GM10248 (cell line): ENCODE data around the gene TRERF1.
"Not testable (repeated sequence)": the region's sequence is repeated elsewhere in the genome, so short reads cannot be mapped to it uniquely, and the experiment has no call there.

ENCODE experiments used
- CTCF ChIA-PET: fragments of 300-600 bp; sonication (Branson Sonifier 250); formaldehyde crosslinking; extraction: SDS; loops from one replicate; lab custom pipeline; 2021; ENCODE audit warnings: antibody characterized with exemption; lab: Yijun Ruan, JAX
- POLR2A ChIA-PET: fragments of 350-650 bp; sonication (Branson Sonifier 250); formaldehyde crosslinking; extraction: SDS; loops from one replicate; lab custom pipeline; 2020; ENCODE audit warnings: antibody characterized with exemption; lab: Yijun Ruan, JAX
- DNase-seq: peaks from one replicate; pipeline ENCODE4 v3.0.0; 2012; ENCODE audit errors: extremely low spot score
- CTCF ChIP-seq: IDR thresholded peaks from 2 replicates; pipeline ENCODE4 v1.5.1; 2012; ENCODE audit warnings: mild to moderate bottlenecking, low read depth; ENCODE audit errors: extremely low read depth, missing control alignments, control extremely low read depth

The TRERF1 gene

GRCh38 chr6:42224222-42225028 is 227.3 kb downstream of the TRERF1 start:
- CTCF ChIA-PET = interaction anchor here (0.9 kb wide), 1 partner anchor 327 kb away, joined by 3 read pairs; no protein-coding TSS in a partner anchor
- TF ChIP-seq CTCF = no peak
- POLR2A ChIA-PET = interaction anchor here (0.5 to 0.7 kb wide), 3 partner anchors 91 to 656 kb away, joined by 3 read pairs; partner anchors contain the start of gene TAF8
- peak; percentile 71 for DNase-seq

GRCh38 chr6:42222448-42222847 is 229.3 kb downstream of the TRERF1 start:
- DNase-seq = no peak
- ChIA-PET POLR2A (no interaction called here), CTCF (interaction anchor here (1.6 kb wide), 1 partner anchor 325 kb away, joined by 3 read pairs; no protein-coding TSS in a partner anchor)
- no peak for TF ChIP-seq CTCF

GRCh38 chr6:42221546-42221945 is 230.2 kb downstream of the TRERF1 start:
- CTCF ChIA-PET = interaction anchor here (1.1 to 1.6 kb wide), 2 partner anchors 178 to 326 kb away, joined by 3 read pairs; no protein-coding TSS in a partner anchor
- POLR2A ChIA-PET = no interaction called here
- no peak for TF ChIP-seq CTCF
- no peak for DNase-seq

GRCh38 chr6:42220807-42221206 is 230.9 kb downstream of the TRERF1 start:
- TF ChIP-seq CTCF = no peak
- ChIA-PET CTCF (interaction anchor here (1.6 kb wide), 1 partner anchor 327 kb away, joined by 3 read pairs; no protein-coding TSS in a partner anchor), POLR2A (no interaction called here)
- DNase-seq = no peak

GRCh38 chr6:42217519-42218367 is 234.0 kb downstream of the TRERF1 start, which contains the start of gene MRPS10:
Gene MRPS10 (minus strand): TSS chr6:42217861. CDS start chr6:42217849, 12 bp downstream.
- TF ChIP-seq CTCF = no peak
- ChIA-PET POLR2A (no interaction called here), CTCF (interaction anchor here (1.0 to 1.4 kb wide), 4 partner anchors 12 to 330 kb away, joined by 3 to 13 read pairs (median 3); no protein-coding TSS in a partner anchor)
- DNase-seq = peak; percentile 92

GRCh38 chr6:42217157-42217518 is 234.6 kb downstream of the TRERF1 start:
- no peak for TF ChIP-seq CTCF
- ChIA-PET POLR2A (no interaction called here), CTCF (interaction anchor here (1.4 kb wide), 1 partner anchor 331 kb away, joined by 13 read pairs; no protein-coding TSS in a partner anchor)
- no peak for DNase-seq

GRCh38 chr6:42216495-42216894 is 235.2 kb downstream of the TRERF1 start:
- not testable (repeated sequence) for DNase-seq
- POLR2A ChIA-PET = interaction anchor here (0.7 kb wide), 1 partner anchor 372 kb away, joined by 4 read pairs; no protein-coding TSS in a partner anchor
- CTCF ChIA-PET = interaction anchor here (1.4 kb wide), 1 partner anchor 331 kb away, joined by 13 read pairs; no protein-coding TSS in a partner anchor
